Mesenteric fat pad (tissue), 1 donor: Measurements from ENCODE around the gene FASLG. TPM values are rescaled to one million over a fixed set of nuclear protein-coding genes. Genes with fewer than 3 reads are reported as not detected.
"Not testable (repeated sequence)": the region's sequence is repeated elsewhere in the genome, so short reads cannot be mapped to it uniquely, and the experiment has no call there.

Experiments used
- DNase-seq: peaks from one replicate; pipeline ENCODE4 v3.0.0-alpha.2; 2020; ENCODE audit warnings: low spot score
- total RNA-seq: library from RNA; stranded (reverse); fragmentation: NEBNext Ultra II Directional; extraction: Animal tissue kit (Norgen Biotek cat#: 25700); gene quantifications from one replicate; pipeline ENCODE4 v1.2.1, GENCODE V29; 2021
- donor health status: DM: yes; HTN: yes; CAD: no.

The FASLG gene
- total RNA-seq, 1 donor from 2014 or later = not detected

- no peak for DNase-seq
These were observed 21.9 kb downstream of the FASLG start for GRCh38 chr1:172680733-172681275.

- DNase-seq = no peak
These were observed 23.9 kb downstream of the FASLG start for GRCh38 chr1:172682812-172683211.

GRCh38 chr1:172686143-172686542 lies 27.2 kb downstream of the FASLG start:
- no peak for DNase-seq

GRCh38 chr1:172688428-172689085 lies 29.7 kb downstream of the FASLG start:
- not testable (repeated sequence) for DNase-seq

GRCh38 chr1:172690925-172691324 lies 32.0 kb downstream of the FASLG start:
- DNase-seq = not testable (repeated sequence)

- DNase-seq = no peak
These were observed 38.7 kb downstream of the FASLG start for GRCh38 chr1:172697534-172698002.

- DNase-seq = no peak
These were observed 39.3 kb downstream of the FASLG start for GRCh38 chr1:172698224-172698623.

- no peak for DNase-seq
These were observed 40.2 kb downstream of the FASLG start for GRCh38 chr1:172699111-172699510.

GRCh38 chr1:172699695-172700227 lies 40.9 kb downstream of the FASLG start:
- DNase-seq = no peak

GRCh38 chr1:172700556-172700955 lies 41.7 kb downstream of the FASLG start:
- no peak for DNase-seq

GRCh38 chr1:172704001-172704400 lies 45.1 kb downstream of the FASLG start:
- no peak for DNase-seq

- no peak for DNase-seq
These were observed 45.7 kb downstream of the FASLG start for GRCh38 chr1:172704420-172705210.

- DNase-seq = no peak
These were observed 49.5 kb downstream of the FASLG start for GRCh38 chr1:172708452-172708851.

- DNase-seq = no peak
These were observed 52.7 kb downstream of the FASLG start for GRCh38 chr1:172711558-172711957.

GRCh38 chr1:172713466-172713865 lies 54.6 kb downstream of the FASLG start:
- no peak for DNase-seq

Other genes with a start within 250 kb of the FASLG start
- gene C1orf105, start 238.4 kb upstream of the FASLG start, total RNA-seq = not detected
- gene PIGC, start 215.0 kb upstream of the FASLG start, total RNA-seq = 16.6 TPM
- 22.1 TPM for gene SUCO, start 126.0 kb upstream of the FASLG start, total RNA-seq